Stimulated activated CD4-positive, alpha-beta T cell treated with anti-CD3 and anti-CD28 coated beads, Interleukin-15, amount 100 ng/mL, for 48 hours (primary cell): ENCODE measurements around the gene DOCK3.
"Not testable (repeated sequence)": the region's sequence is repeated elsewhere in the genome, so short reads cannot be mapped to it uniquely, and the experiment has no call there.

Source experiments
- DNase-seq, 2 donors: peaks; one replicate each; pipeline ENCODE4 v3.0.0-alpha.2; 2020; ENCODE audit warnings: low read depth in 2 of 2

DOCK3 gene

GRCh38 chr3:50650018-50650417, 24.7 kb upstream of the DOCK3 start:
- no peak for DNase-seq

- no peak for DNase-seq
Observed at GRCh38 chr3:50651445-50651844, 23.3 kb upstream of the DOCK3 start.

- DNase-seq: no peak
Observed at GRCh38 chr3:50651920-50652529, 22.7 kb upstream of the DOCK3 start.

GRCh38 chr3:50652709-50653108, 22.0 kb upstream of the DOCK3 start:
- DNase-seq: peak; percentile 33 to 38

GRCh38 chr3:50653937-50654595, 20.7 kb upstream of the DOCK3 start:
- DNase-seq: no peak

- peak in 1 of 2 donors; percentile 25 for DNase-seq
Observed at GRCh38 chr3:50655009-50655830, 19.5 kb upstream of the DOCK3 start.

- no peak for DNase-seq
Observed at GRCh38 chr3:50656417-50657195, 18.1 kb upstream of the DOCK3 start.

GRCh38 chr3:50657407-50657806, 17.3 kb upstream of the DOCK3 start:
- DNase-seq: no peak

GRCh38 chr3:50657816-50658215, 16.9 kb upstream of the DOCK3 start:
- no peak for DNase-seq

- no peak for DNase-seq
Observed at GRCh38 chr3:50658416-50658815, 16.3 kb upstream of the DOCK3 start.

GRCh38 chr3:50658831-50659230, 15.9 kb upstream of the DOCK3 start:
- no peak for DNase-seq

- DNase-seq: no peak
Observed at GRCh38 chr3:50660386-50660785, 14.3 kb upstream of the DOCK3 start.

- no peak for DNase-seq
Observed at GRCh38 chr3:50661321-50661837, 13.3 kb upstream of the DOCK3 start.

- no peak for DNase-seq
Observed at GRCh38 chr3:50662408-50662807, 12.3 kb upstream of the DOCK3 start.

- DNase-seq: peak in 1 of 2 donors; percentile 30
Observed at GRCh38 chr3:50665081-50665840, 9.5 kb upstream of the DOCK3 start.

- DNase-seq: not testable (repeated sequence)
Observed at GRCh38 chr3:50665841-50666115, 8.9 kb upstream of the DOCK3 start.

GRCh38 chr3:50666837-50667236, 7.9 kb upstream of the DOCK3 start:
- no peak for DNase-seq

- no peak for DNase-seq
Observed at GRCh38 chr3:50671331-50671730, 3.4 kb upstream of the DOCK3 start.

- no peak for DNase-seq
Observed at GRCh38 chr3:50672656-50673055, 2.1 kb upstream of the DOCK3 start.

- DNase-seq: no peak
Observed at GRCh38 chr3:50673931-50674330, 796 bp upstream of the DOCK3 start.
